ENCODE results near the gene RAB22A.
"Not testable (repeated sequence)": the region's sequence is repeated elsewhere in the genome, so short reads cannot be mapped to it uniquely, and the experiment has no call there.

The RAB22A gene

GRCh38 chr20:58362970-58363369 is 53.5 kb downstream of the RAB22A start:
- Histone ChIP-seq H3K9me3 (ENCODE audit: insufficient read depth, low read length, severe bottlenecking) (no peaks in the 10 kb centered on the region), H3K36me3 (ENCODE audit: insufficient read depth, low read length) (peaks cover 46% of the 10 kb centered on the region; the same call in 1 of the 2 replicates), H3K9ac (ENCODE audit: low read depth, low read length) (no peak overlapping the region), H3K27ac (ENCODE audit: low read length) (no peak overlapping the region), H3K79me2 (ENCODE audit: insufficient read depth, low read length) (no peaks in the 10 kb centered on the region), H3K4me1 (ENCODE audit: insufficient read depth, low read length) (no peaks in the 10 kb centered on the region), H2AFZ (ENCODE audit: low read depth, low read length) (no peak overlapping the region), H3K27me3 (ENCODE audit: insufficient read depth, low read length, poor library complexity) (no peaks in the 10 kb centered on the region), H4K20me1 (ENCODE audit: insufficient read depth, low read length) (no peaks in the 10 kb centered on the region), H3K4me3 (ENCODE audit: low read depth in 1 of 2, low read length in 2 of 2) (no peak overlapping the region), H3K4me2 (ENCODE audit: insufficient read depth, low read length) (no peak overlapping the region)
- DNase-seq (no peak), ATAC-seq (ENCODE audit: insufficient read depth, low read depth) (no peak)
- no peak for TF ChIP-seq CTCF (IDR thresholded peaks at IDR 0.05; ENCODE audit: borderline replicate concordance, extremely low read depth, low read length, poor library complexity, severe bottlenecking)
- no peak for TF ChIP-seq EZH2 (IDR thresholded peaks at IDR 0.05; ENCODE audit: borderline replicate concordance, low read depth, low read length, severe bottlenecking)

GRCh38 chr20:58366866-58367265 is 57.4 kb downstream of the RAB22A start:
- ATAC-seq (ENCODE audit: insufficient read depth, low read depth) (no peak), DNase-seq (no peak)
- Histone ChIP-seq H3K9me3 (ENCODE audit: insufficient read depth, low read length, severe bottlenecking) (no peaks in the 10 kb centered on the region), H3K27me3 (ENCODE audit: insufficient read depth, low read length, poor library complexity) (no peaks in the 10 kb centered on the region), H3K4me1 (ENCODE audit: insufficient read depth, low read length) (no peaks in the 10 kb centered on the region), H2AFZ (ENCODE audit: low read depth, low read length) (no peak overlapping the region), H3K36me3 (ENCODE audit: insufficient read depth, low read length) (peaks cover 18% of the 10 kb centered on the region; the same call in 1 of the 2 replicates), H3K79me2 (ENCODE audit: insufficient read depth, low read length) (no peaks in the 10 kb centered on the region), H3K27ac (ENCODE audit: low read length) (no peak overlapping the region), H3K9ac (ENCODE audit: low read depth, low read length) (no peak overlapping the region), H3K4me3 (ENCODE audit: low read depth in 1 of 2, low read length in 2 of 2) (no peak overlapping the region), H3K4me2 (ENCODE audit: insufficient read depth, low read length) (no peak overlapping the region), H4K20me1 (ENCODE audit: insufficient read depth, low read length) (no peaks in the 10 kb centered on the region)
- TF ChIP-seq CTCF (IDR thresholded peaks at IDR 0.05; ENCODE audit: borderline replicate concordance, extremely low read depth, low read length, poor library complexity, severe bottlenecking) (no peak), EZH2 (IDR thresholded peaks at IDR 0.05; ENCODE audit: borderline replicate concordance, low read depth, low read length, severe bottlenecking) (no peak)

DNA sequence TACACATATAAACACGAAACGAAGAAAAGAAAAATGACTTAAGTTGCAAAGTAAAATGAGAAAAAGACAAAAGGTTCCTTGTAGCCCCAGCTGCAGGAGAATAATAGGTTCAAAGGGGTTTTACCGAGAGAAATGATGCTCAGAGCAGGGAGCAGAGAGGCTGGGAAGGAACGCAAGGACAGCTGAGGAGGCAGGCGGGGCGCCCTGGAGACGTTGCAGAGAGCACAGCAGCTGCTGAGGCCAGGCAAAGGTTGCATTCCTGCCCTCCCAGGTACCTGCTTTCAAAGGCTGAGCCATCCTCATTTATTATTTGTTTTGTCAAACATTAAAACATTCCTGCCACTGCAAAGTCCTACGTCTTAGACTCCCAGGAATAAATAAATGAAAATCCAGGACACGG is 63.3 kb downstream of the RAB22A start:
- no peaks in the 10 kb centered on the region for H3K36me3 ChIP-seq (ENCODE audit: insufficient read depth, low read length)
- H2AFZ ChIP-seq (ENCODE audit: low read depth, low read length) = no peak overlapping the region
- H3K4me1 ChIP-seq (ENCODE audit: insufficient read depth, low read length) = no peaks in the 10 kb centered on the region
- no peak overlapping the region for H3K4me2 ChIP-seq (ENCODE audit: insufficient read depth, low read length)
- no peaks in the 10 kb centered on the region for H3K9me3 ChIP-seq (ENCODE audit: insufficient read depth, low read length, severe bottlenecking)
- ATAC-seq (ENCODE audit: insufficient read depth, low read depth) (no peak), DNase-seq (no peak)
- H3K9ac ChIP-seq (ENCODE audit: low read depth, low read length) = no peak overlapping the region
- no peak for TF ChIP-seq EZH2 (IDR thresholded peaks at IDR 0.05; ENCODE audit: borderline replicate concordance, low read depth, low read length, severe bottlenecking)
- H4K20me1 ChIP-seq (ENCODE audit: insufficient read depth, low read length) = no peaks in the 10 kb centered on the region
- H3K4me3 ChIP-seq (ENCODE audit: low read depth in 1 of 2, low read length in 2 of 2) = no peak overlapping the region
- no peaks in the 10 kb centered on the region for H3K27me3 ChIP-seq (ENCODE audit: insufficient read depth, low read length, poor library complexity)
- H3K79me2 ChIP-seq (ENCODE audit: insufficient read depth, low read length) = no peaks in the 10 kb centered on the region
- no peak overlapping the region for H3K27ac ChIP-seq (ENCODE audit: low read length)

- H4K20me1 ChIP-seq (ENCODE audit: insufficient read depth, low read length); ATAC-seq (ENCODE audit: insufficient read depth, low read depth); H3K27ac ChIP-seq (ENCODE audit: low read length); H3K36me3 ChIP-seq (ENCODE audit: insufficient read depth, low read length); H3K4me1 ChIP-seq (ENCODE audit: insufficient read depth, low read length); H3K79me2 ChIP-seq (ENCODE audit: insufficient read depth, low read length); H3K9ac ChIP-seq (ENCODE audit: low read depth, low read length); DNase-seq; H3K4me2 ChIP-seq (ENCODE audit: insufficient read depth, low read length); H3K27me3 ChIP-seq (ENCODE audit: insufficient read depth, low read length, poor library complexity); H2AFZ ChIP-seq (ENCODE audit: low read depth, low read length); H3K4me3 ChIP-seq (ENCODE audit: low read depth in 1 of 2, low read length in 2 of 2); H3K9me3 ChIP-seq (ENCODE audit: insufficient read depth, low read length, severe bottlenecking): not testable (repeated sequence)
Measured at GRCh38 chr20:58373296-58373695, 63.8 kb downstream of the RAB22A start.

All from DND-41 (cell line).